Measurements from ENCODE around the gene TIMM10. TPM values are rescaled to one million over a fixed set of nuclear protein-coding genes. Genes with fewer than 3 reads are reported as not detected.

Gene TIMM10
- total RNA-seq, 1 experiment from 2014 or later = 233 TPM

DNA sequence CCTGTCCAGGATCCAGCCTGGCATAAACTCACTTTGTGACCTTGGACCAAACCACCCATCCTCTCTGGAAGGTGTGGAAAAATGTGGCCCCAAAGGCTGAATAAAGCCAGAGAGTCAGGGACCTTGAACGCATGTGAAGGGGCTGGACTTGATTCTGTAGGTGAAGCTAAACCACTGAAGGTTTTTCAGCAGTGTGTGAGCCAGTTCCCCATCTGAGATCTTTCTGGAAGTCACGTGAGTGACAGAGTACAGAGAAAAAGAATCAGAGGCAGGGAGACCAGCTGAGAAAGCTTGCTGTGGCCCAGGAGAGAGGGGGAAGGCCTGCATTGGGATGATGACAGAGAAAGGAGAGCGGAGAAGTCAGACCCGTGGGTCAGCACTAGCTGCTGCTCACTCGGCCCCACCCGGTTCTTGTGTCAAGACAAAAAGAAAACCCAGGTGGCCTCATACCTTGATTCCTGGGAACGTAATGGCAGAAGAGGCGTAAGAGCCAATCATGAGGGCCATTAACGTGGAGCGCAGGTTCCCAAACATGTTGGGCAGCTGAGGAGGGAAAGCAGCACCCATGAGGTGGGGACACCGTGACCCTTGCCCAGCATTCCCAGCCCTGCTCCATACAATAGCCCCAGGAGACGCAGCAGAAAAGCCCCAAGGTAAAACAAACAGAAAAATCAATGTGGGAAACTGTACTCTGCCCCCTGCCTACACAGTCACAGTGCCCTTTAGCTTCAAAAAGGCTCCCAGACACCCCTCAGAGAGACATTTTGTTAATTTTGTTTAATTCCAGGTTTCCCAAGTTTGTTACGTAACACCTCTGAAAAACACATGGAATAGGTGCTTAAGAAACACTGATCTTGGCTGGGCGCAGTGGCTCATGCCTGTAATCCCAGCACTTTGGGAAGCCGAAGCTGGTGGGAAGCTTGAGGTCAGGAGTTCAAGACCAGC, 33.0 kb downstream of the TIMM10 start:
- Histone ChIP-seq H4K20me1 (ENCODE audit: low read length) (no peaks in the 10 kb centered on the region), H2AFZ (ENCODE audit: low read length) (no peak overlapping the region), H3K4me2 (ENCODE audit: low read length) (no peak overlapping the region), H3K79me2 (ENCODE audit: low read length) (no peaks in the 10 kb centered on the region), H3K9ac (ENCODE audit: low read length) (no peak overlapping the region), H3K27ac (ENCODE audit: low read length) (no peak overlapping the region), H3K36me3 (ENCODE audit: low read depth, low read length) (no peaks in the 10 kb centered on the region), H3K9me2 (replicated peaks; ENCODE audit: low read length) (no peaks in the 10 kb centered on the region), H3K4me1 (ENCODE audit: insufficient read depth, low read length) (peaks cover 9% of the 10 kb centered on the region; the same call in 1 of the 2 replicates), H3F3A (ENCODE audit: low read length, unreplicated experiment) (no peaks in the 10 kb centered on the region), H3K4me3 (ENCODE audit: low read length) (no peak overlapping the region), H3K9me3 (ENCODE audit: low read length) (no peaks in the 10 kb centered on the region), H3K27me3 (ENCODE audit: low read length) (no peaks in the 10 kb centered on the region)
- intact Hi-C loops (cut with micrococcal nuclease) = no loop called here
- BruUV-seq (replicated peaks) = no TSS peak
- no peak for DNase-seq
- no peak for ATAC-seq
- ChIA-PET POLR2A (ENCODE audit: unreplicated experiment) (interaction anchor here (0.5 kb wide), 1 partner anchor 30 kb away, joined by 5 read pairs; no protein-coding TSS in a partner anchor), CTCF (no interaction called here)
- TF ChIP-seq, protein P1, sequence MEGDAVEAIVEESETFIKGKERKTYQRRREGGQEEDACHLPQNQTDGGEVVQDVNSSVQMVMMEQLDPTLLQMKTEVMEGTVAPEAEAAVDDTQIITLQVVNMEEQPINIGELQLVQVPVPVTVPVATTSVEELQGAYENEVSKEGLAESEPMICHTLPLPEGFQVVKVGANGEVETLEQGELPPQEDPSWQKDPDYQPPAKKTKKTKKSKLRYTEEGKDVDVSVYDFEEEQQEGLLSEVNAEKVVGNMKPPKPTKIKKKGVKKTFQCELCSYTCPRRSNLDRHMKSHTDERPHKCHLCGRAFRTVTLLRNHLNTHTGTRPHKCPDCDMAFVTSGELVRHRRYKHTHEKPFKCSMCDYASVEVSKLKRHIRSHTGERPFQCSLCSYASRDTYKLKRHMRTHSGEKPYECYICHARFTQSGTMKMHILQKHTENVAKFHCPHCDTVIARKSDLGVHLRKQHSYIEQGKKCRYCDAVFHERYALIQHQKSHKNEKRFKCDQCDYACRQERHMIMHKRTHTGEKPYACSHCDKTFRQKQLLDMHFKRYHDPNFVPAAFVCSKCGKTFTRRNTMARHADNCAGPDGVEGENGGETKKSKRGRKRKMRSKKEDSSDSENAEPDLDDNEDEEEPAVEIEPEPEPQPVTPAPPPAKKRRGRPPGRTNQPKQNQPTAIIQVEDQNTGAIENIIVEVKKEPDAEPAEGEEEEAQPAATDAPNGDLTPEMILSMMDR (conservative IDR thresholded peaks at IDR 0.05; ENCODE audit: low read depth, low read length) = no peak
- no peak for TF ChIP-seq EZH2 (IDR thresholded peaks at IDR 0.05; ENCODE audit: low read length, unreplicated experiment)
- no peak for TF ChIP-seq EZH2phosphoT487 (IDR thresholded peaks at IDR 0.05; ENCODE audit: borderline replicate concordance, low read length)

DNA sequence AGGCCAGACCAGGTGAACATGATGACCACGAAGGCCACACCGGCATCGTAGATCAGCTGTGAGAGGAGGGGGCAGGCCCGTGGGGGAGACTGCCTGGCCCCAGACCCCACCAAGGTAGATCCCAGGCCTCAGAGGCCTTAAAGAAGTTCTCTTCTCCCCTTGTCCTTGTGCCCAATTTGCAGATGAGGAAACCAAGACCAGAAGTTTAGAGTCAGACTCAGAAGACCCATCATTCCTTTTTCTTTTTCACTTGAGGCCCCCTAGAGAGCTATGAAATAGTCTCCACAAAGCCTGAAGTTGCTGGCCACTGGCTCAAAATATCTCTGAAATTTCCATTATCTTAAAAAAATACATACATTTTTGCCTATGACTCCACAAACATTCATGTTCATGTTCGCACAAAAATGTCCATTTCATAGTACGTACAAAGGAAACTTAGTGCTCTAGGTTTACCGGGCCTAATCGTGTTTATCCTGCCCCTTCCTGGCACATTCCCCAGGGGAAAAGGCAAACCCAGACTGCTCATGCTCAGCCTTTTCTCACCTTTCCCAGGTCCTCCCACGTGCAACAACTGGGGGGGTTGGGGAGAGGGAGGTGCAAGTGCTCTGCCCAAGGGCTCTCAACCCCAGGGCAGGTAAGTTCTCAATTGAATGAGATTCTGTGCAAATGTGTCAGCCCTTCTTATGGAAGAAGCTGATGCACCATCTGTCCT, 34.3 kb downstream of the TIMM10 start:
- intact Hi-C loops (cut with micrococcal nuclease) = no loop called here
- DNase-seq = no peak
- H3K4me2 ChIP-seq (ENCODE audit: low read length) = no peak overlapping the region
- POLR2A ChIA-PET (ENCODE audit: unreplicated experiment) = no interaction called here
- no peak for ATAC-seq
- BruUV-seq (replicated peaks) = no TSS peak
- H3K27ac ChIP-seq (ENCODE audit: low read length) = no peak overlapping the region
- no peaks in the 10 kb centered on the region for H3K9me3 ChIP-seq (ENCODE audit: low read length)
- H4K20me1 ChIP-seq (ENCODE audit: low read length) = no peaks in the 10 kb centered on the region
- H3K36me3 ChIP-seq (ENCODE audit: low read depth, low read length) = no peaks in the 10 kb centered on the region; the same call in 1 of the 2 replicates
- no peak overlapping the region for H3K9ac ChIP-seq (ENCODE audit: low read length)
- CTCF ChIA-PET = no interaction called here
- TF ChIP-seq, protein P1 (conservative IDR thresholded peaks at IDR 0.05; ENCODE audit: low read depth, low read length) = no peak
- no peak for TF ChIP-seq EZH2 (IDR thresholded peaks at IDR 0.05; ENCODE audit: low read length, unreplicated experiment)
- TF ChIP-seq EZH2phosphoT487 (IDR thresholded peaks at IDR 0.05; ENCODE audit: borderline replicate concordance, low read length) = no peak
- no peaks in the 10 kb centered on the region for H3F3A ChIP-seq (ENCODE audit: low read length, unreplicated experiment)
- H3K79me2 ChIP-seq (ENCODE audit: low read length) = no peaks in the 10 kb centered on the region
- H3K27me3 ChIP-seq (ENCODE audit: low read length) = no peaks in the 10 kb centered on the region
- H2AFZ ChIP-seq (ENCODE audit: low read length) = no peak overlapping the region
- no peaks in the 10 kb centered on the region for H3K4me1 ChIP-seq (ENCODE audit: insufficient read depth, low read length)
- no peaks in the 10 kb centered on the region for H3K9me2 ChIP-seq (replicated peaks; ENCODE audit: low read length)
- no peak overlapping the region for H3K4me3 ChIP-seq (ENCODE audit: low read length)

Measured in PC-3 (cell line).